IMR-90 (cell line): ENCODE results near the gene NNAT. TPM values are rescaled to one million over a fixed set of nuclear protein-coding genes. Genes with fewer than 3 reads are reported as not detected.

Experiments used
- ATAC-seq: fragments of 200-7000 bp; cut with Tn5 transposase; 2 replicates; pipeline ENCODE4 v1.9.1; 2020; ENCODE audit warnings: low read depth, mild to moderate bottlenecking, moderate library complexity
- BruUV-seq: library from RNA; stranded (reverse); fragments of 400-500 nt; replicated peaks from 2 replicates; lab custom pipeline; 2021; lab: Mats Ljungman, UMichigan
- CTCF ChIA-PET: fragments of 300-600 bp; formaldehyde crosslinking; extraction: SDS; loops from one replicate; lab custom pipeline; 2021; ENCODE audit warnings: antibody characterized with exemption; lab: Yijun Ruan, JAX
- POLR2A ChIA-PET: fragments of 300-600 bp; sonication (Branson Sonifier 250); formaldehyde crosslinking; loops from one replicate; lab custom pipeline; 2022; ENCODE audit warnings: antibody characterized with exemption; ENCODE audit not compliant: unreplicated experiment; lab: Charles Lee
- DNase-seq: peaks from one replicate; pipeline ENCODE4 v3.0.0; 2013
- H2AFZ ChIP-seq: replicated peaks from 2 replicates; pipeline ENCODE3; 2013; ENCODE audit warnings: low read length, mild to moderate bottlenecking; ENCODE audit not compliant: poor library complexity
- H2AK5ac ChIP-seq: 2 replicates; pipeline ENCODE4 v1.6.1; 2013; ENCODE audit warnings: low read depth, low read length, inconsistent platforms
- H2AK9ac ChIP-seq: replicated peaks from 2 replicates; pipeline ENCODE3; 2013; ENCODE audit warnings: mild to moderate bottlenecking, low read depth, low read length, moderate library complexity; ENCODE audit not compliant: poor library complexity
- H2BK120ac ChIP-seq: 2 replicates; pipeline ENCODE4 v1.6.1; 2013; ENCODE audit warnings: low read depth, low read length, inconsistent platforms
- H2BK15ac ChIP-seq: 3 replicates; pipeline ENCODE4 v1.6.1; 2013; ENCODE audit warnings: low read depth, low read length, inconsistent platforms
- H2BK20ac ChIP-seq: 2 replicates; pipeline ENCODE4 v1.6.1; 2013; ENCODE audit warnings: low read depth, mild to moderate bottlenecking, inconsistent platforms, low read length, moderate library complexity
- H2BK5ac ChIP-seq: 2 replicates; pipeline ENCODE4 v1.6.1; 2013; ENCODE audit warnings: mild to moderate bottlenecking, low read depth, low read length, inconsistent platforms; ENCODE audit not compliant: poor library complexity, severe bottlenecking
- H3K14ac ChIP-seq: replicated peaks from 2 replicates; pipeline ENCODE4 v1.6.1; 2013; ENCODE audit warnings: low read depth, low read length, inconsistent platforms
- H3K18ac ChIP-seq: 2 replicates; pipeline ENCODE4 v1.6.1; 2013; ENCODE audit warnings: low read depth, low read length, control low read depth
- H3K23ac ChIP-seq: 2 replicates; pipeline ENCODE4 v1.6.1; 2013; ENCODE audit warnings: low read depth, low read length, inconsistent platforms
- H3K27ac ChIP-seq: 2 replicates; pipeline ENCODE4 v1.5.1; 2013; ENCODE audit warnings: mild to moderate bottlenecking, control low read depth, low read length; ENCODE audit not compliant: insufficient read depth
- H3K27me3 ChIP-seq: 2 replicates; pipeline ENCODE4 v1.6.1; 2013; ENCODE audit warnings: low read length; ENCODE audit not compliant: control insufficient read depth, insufficient read depth
- H3K36me3 ChIP-seq: 2 replicates; pipeline ENCODE4 v1.6.1; 2013; ENCODE audit warnings: low read length, mixed read lengths; ENCODE audit not compliant: control insufficient read depth, insufficient read depth
- H3K4ac ChIP-seq: 2 replicates; pipeline ENCODE4 v1.6.1; 2013; ENCODE audit warnings: low read depth, low read length, inconsistent platforms
- H3K4me1 ChIP-seq: 2 replicates; pipeline ENCODE4 v1.6.1; 2013; ENCODE audit warnings: low read length, mixed read lengths; ENCODE audit not compliant: control insufficient read depth, insufficient read depth
- H3K4me2 ChIP-seq: 2 replicates; pipeline ENCODE4 v1.6.1; 2013; ENCODE audit warnings: low read depth, mild to moderate bottlenecking, control low read depth, low read length, moderate library complexity
- H3K4me3 ChIP-seq: 2 replicates; pipeline ENCODE4 v1.5.1; 2013; ENCODE audit warnings: low read depth, mild to moderate bottlenecking, control low read depth, low read length, moderate library complexity; ENCODE audit not compliant: insufficient read depth
- H3K56ac ChIP-seq: 2 replicates; pipeline ENCODE4 v1.6.1; 2013; ENCODE audit warnings: low read length, inconsistent platforms; ENCODE audit not compliant: insufficient read depth; ENCODE audit errors: extremely low read depth
- H3K79me1 ChIP-seq, 2 experiments: 2 replicates each; pipeline ENCODE4 v1.6.1; 2013; ENCODE audit warnings: low read length in 2 of 2, inconsistent platforms in 1 of 2, low read depth in 1 of 2
- H3K9ac ChIP-seq: 2 replicates; pipeline ENCODE4 v1.6.1; 2013; ENCODE audit warnings: low read depth, low read length, control low read depth
- H3K9me1 ChIP-seq: 2 replicates; pipeline ENCODE4 v1.6.1; 2013; ENCODE audit warnings: low read length, inconsistent platforms; ENCODE audit not compliant: insufficient read depth
- H3K9me3 ChIP-seq: 2 replicates; pipeline ENCODE4 v1.6.1; 2013; ENCODE audit warnings: low read length; ENCODE audit not compliant: control insufficient read depth, insufficient read depth
- H4K20me1 ChIP-seq: 2 replicates; pipeline ENCODE4 v1.6.1; 2013; ENCODE audit warnings: low read length, inconsistent platforms; ENCODE audit not compliant: insufficient read depth
- H4K5ac ChIP-seq: 2 replicates; pipeline ENCODE4 v1.6.1; 2013; ENCODE audit warnings: mild to moderate bottlenecking, low read depth, low read length, control low read depth
- H4K8ac ChIP-seq, 2 experiments: 2 replicates each; pipeline ENCODE4 v1.6.1; 2013; ENCODE audit warnings: low read depth in 2 of 2, low read length in 2 of 2, control low read depth in 1 of 2, inconsistent platforms in 1 of 2
- H4K91ac ChIP-seq: 2 replicates; pipeline ENCODE4 v1.6.1; 2013; ENCODE audit warnings: low read depth, low read length, inconsistent platforms; ENCODE audit not compliant: insufficient read depth
- BHLHE40 ChIP-seq: fragments of 150-350 bp; IDR thresholded peaks from 2 replicates; pipeline ENCODE4 v1.6.1; 2016; ENCODE audit warnings: mild to moderate bottlenecking, low read depth, low read length
- CEBPB ChIP-seq: IDR thresholded peaks from 2 replicates; pipeline ENCODE4 v1.6.1; 2012; ENCODE audit warnings: low read depth, low read length, improper control_type of control experiment
- CHD1 ChIP-seq: IDR thresholded peaks from 2 replicates; pipeline ENCODE4 v1.6.1; 2012; ENCODE audit warnings: low read depth, low read length, improper control_type of control experiment
- MAFK ChIP-seq: IDR thresholded peaks from 2 replicates; pipeline ENCODE4 v1.6.1; 2012; ENCODE audit warnings: low read depth, low read length, improper control_type of control experiment
- MAZ ChIP-seq: IDR thresholded peaks from 2 replicates; pipeline ENCODE4 v1.6.1; 2012; ENCODE audit warnings: low read depth, mild to moderate bottlenecking, low read length, improper control_type of control experiment, moderate library complexity, borderline replicate concordance
- MXI1 ChIP-seq: IDR thresholded peaks from 2 replicates; pipeline ENCODE4 v1.6.1; 2012; ENCODE audit warnings: low read depth, mild to moderate bottlenecking, low read length, moderate library complexity, borderline replicate concordance
- POLR2A ChIP-seq: IDR thresholded peaks from 2 replicates; pipeline ENCODE4 v1.6.1; 2012; ENCODE audit warnings: mild to moderate bottlenecking, low read depth, low read length
- RAD21 ChIP-seq: IDR thresholded peaks from 2 replicates; pipeline ENCODE4 v1.6.1; 2012; ENCODE audit warnings: low read length, improper control_type of control experiment
- RCOR1 ChIP-seq: IDR thresholded peaks from 2 replicates; pipeline ENCODE4 v1.6.1; 2012; ENCODE audit warnings: mild to moderate bottlenecking, low read length, improper control_type of control experiment; ENCODE audit not compliant: insufficient replicate concordance
- RFX5 ChIP-seq: IDR thresholded peaks from 2 replicates; pipeline ENCODE4 v1.8.0; 2012; ENCODE audit warnings: low read depth, mild to moderate bottlenecking, low read length, moderate library complexity
- SMC3 ChIP-seq: fragments of 150-350 bp; IDR thresholded peaks from 2 replicates; pipeline ENCODE4 v1.6.1; 2016; ENCODE audit warnings: low read depth, mild to moderate bottlenecking, antibody characterized with exemption, low read length, moderate library complexity
- WGBS, 2 experiments: methylation state at CpG; one replicate each; pipeline versions ENCODE4 v1.1.5 to v1.1.7; 2013; ENCODE audit warnings: missing lambda C conversion rate in 2 of 2; ENCODE audit not compliant: insufficient read length in 1 of 2; ENCODE audit errors: extremely low coverage in 2 of 2; 5-methylcytosine and 5-hydroxymethylcytosine counted together
- dilution Hi-C: fragments of 300-500 bp; cut with HindIII; formaldehyde crosslinking; loops from one replicate; pipeline ENCODE4 v1.14.3; 2018; ENCODE audit warnings: low sequenced_read_pairs; ENCODE audit not compliant: unreplicated experiment
- in situ Hi-C: fragments of 300-500 bp; cut with MboI; formaldehyde crosslinking; loops from 3 replicates; pipeline ENCODE4 v1.14.3; 2019; ENCODE audit warnings: low sequenced_read_pairs, inconsistent platforms, mixed read lengths
- intact Hi-C: fragments of 100-400 bp; cut with micrococcal nuclease; formaldehyde crosslinking; loops from 2 replicates; pipeline ENCODE4 v1.10.0; 2022
- polyA plus RNA-seq, 3 experiments: library from polyadenylated mRNA; depleted of rRNA; stranded (reverse); fragments of >200 nt; gene quantifications; 2 replicates each; pipeline ENCODE4 v1.2.3, GENCODE V29; 2012; ENCODE audit warnings: low replicate concordance in 1 of 3
- total RNA-seq: library from RNA; depleted of rRNA; stranded (reverse); fragments of >200 nt; gene quantifications from 2 replicates; pipeline ENCODE4 v1.2.3, GENCODE V29; 2012
- TF ChIP-seq, protein P1 (sequence below): fragments of 150-350 bp; IDR thresholded peaks from 2 replicates; pipeline ENCODE4 v1.6.1; 2017; ENCODE audit warnings: mild to moderate bottlenecking, antibody characterized with exemption, low read length, low read depth
- TF ChIP-seq, protein P2 (sequence below): fragments of 150-350 bp; IDR thresholded peaks from 2 replicates; pipeline ENCODE4 v1.6.1; 2016; ENCODE audit warnings: low read depth, mild to moderate bottlenecking, low read length, moderate library complexity, borderline replicate concordance
- TF ChIP-seq, protein P3 (sequence below): conservative IDR thresholded peaks from 2 replicates; pipeline ENCODE4 v1.5.1; 2012; ENCODE audit warnings: mild to moderate bottlenecking, low read depth, low read length, improper control_type of control experiment

NNAT gene
- total and polyA plus RNA-seq, 2 of the 4 experiments (the other 2 are of a cell fraction), result 2.0 to 6.5 TPM

DNA sequence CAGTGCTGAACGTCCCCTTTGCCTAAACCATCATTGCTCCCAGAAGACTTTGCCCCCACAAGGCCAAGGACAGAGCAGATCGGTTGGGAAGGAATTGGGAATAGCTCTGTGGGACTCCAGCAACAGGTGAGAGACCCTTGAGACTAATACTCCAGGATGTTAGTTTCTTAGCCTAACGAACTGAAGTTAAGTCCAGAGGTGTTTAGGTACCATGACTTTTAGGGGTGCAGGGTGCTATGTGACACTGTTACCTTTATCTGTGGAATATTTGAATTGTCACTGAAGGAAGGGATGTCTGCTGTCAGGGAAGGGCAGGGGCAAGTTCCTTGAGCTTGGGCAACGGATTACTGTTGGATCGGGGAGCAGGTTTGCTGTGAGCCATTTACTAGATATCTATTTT lies 4.8 kb downstream of the NNAT start:
- Histone ChIP-seq H2AFZ (no peak overlapping the region), H4K91ac (peak overlapping the region; percentile 32), H2BK15ac (peak overlapping the region; percentile 50; the same call in 1 of the 3 replicates), H3K4ac (peak overlapping the region; percentile 62; the same call in 1 of the 2 replicates), H4K5ac (no peak overlapping the region), H3K23ac (peak overlapping the region; percentile 71; the same call in 1 of the 2 replicates), H3K9ac (no peak overlapping the region), H2AK5ac (peak overlapping the region; percentile 79; the same call in 1 of the 2 replicates), H3K4me3 (no peak overlapping the region), H3K14ac (peak overlapping the region; percentile 47; the same call in 1 of the 2 replicates), H2BK120ac (no peak overlapping the region), H2AK9ac (no peak overlapping the region), H3K56ac (no peak overlapping the region), H3K9me3 (no peaks in the 10 kb centered on the region), H4K20me1 (peaks cover 55% of the 10 kb centered on the region), H3K4me1 (peaks cover 11% of the 10 kb centered on the region), H3K27me3 (no peaks in the 10 kb centered on the region), H3K36me3 (peaks cover 5% of the 10 kb centered on the region; the same call in 1 of the 2 replicates), H3K9me1 (peaks cover 19% of the 10 kb centered on the region), H4K8ac (peak overlapping the region in 1 of 2 experiments; percentile 59; a peak in 2 of 4 replicates), H2BK20ac (no peak overlapping the region), H3K79me1 (peaks cover 23 to 64% of the 10 kb centered on the region in 2 experiments), H3K27ac (0 out of 2 replicates have a peak overlapping the region, but pooled peaks have one; percentile 27), H2BK5ac (peak overlapping the region; percentile 22), H3K18ac (no peak overlapping the region), H3K4me2 (peak overlapping the region; percentile 48; the same call in 1 of the 2 replicates)
- ChIA-PET CTCF (interaction anchor here (0.6 kb wide), 1 partner anchor 552 kb away, joined by 3 read pairs; no protein-coding TSS in a partner anchor), POLR2A (interaction anchor here (1.1 kb wide), 1 partner anchor 9 kb away, joined by 3 read pairs; no protein-coding TSS in a partner anchor)
- DNase-seq (no peak), ATAC-seq (no peak)
- BruUV-seq, result no TSS peak
- in situ Hi-C loops, result loop anchor here (5.0 kb wide), 1 partner anchor 134 kb away; no protein-coding TSS in a partner anchor
- dilution Hi-C loops, result no loop called here
- no CpG with 5 or more reads among the region's 5 CpGs for WGBS, 2 experiments
- TF ChIP-seq BHLHE40, result no peak
- no peak for TF ChIP-seq POLR2A
- TF ChIP-seq, protein P1, sequence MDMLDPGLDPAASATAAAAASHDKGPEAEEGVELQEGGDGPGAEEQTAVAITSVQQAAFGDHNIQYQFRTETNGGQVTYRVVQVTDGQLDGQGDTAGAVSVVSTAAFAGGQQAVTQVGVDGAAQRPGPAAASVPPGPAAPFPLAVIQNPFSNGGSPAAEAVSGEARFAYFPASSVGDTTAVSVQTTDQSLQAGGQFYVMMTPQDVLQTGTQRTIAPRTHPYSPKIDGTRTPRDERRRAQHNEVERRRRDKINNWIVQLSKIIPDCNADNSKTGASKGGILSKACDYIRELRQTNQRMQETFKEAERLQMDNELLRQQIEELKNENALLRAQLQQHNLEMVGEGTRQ, result no peak
- TF ChIP-seq MAFK, result no peak
- TF ChIP-seq MAZ, result no peak
- no peak for TF ChIP-seq CHD1
- no peak for TF ChIP-seq RFX5
- TF ChIP-seq SMC3, result no peak
- TF ChIP-seq CEBPB, result no peak
- TF ChIP-seq, protein P2, sequence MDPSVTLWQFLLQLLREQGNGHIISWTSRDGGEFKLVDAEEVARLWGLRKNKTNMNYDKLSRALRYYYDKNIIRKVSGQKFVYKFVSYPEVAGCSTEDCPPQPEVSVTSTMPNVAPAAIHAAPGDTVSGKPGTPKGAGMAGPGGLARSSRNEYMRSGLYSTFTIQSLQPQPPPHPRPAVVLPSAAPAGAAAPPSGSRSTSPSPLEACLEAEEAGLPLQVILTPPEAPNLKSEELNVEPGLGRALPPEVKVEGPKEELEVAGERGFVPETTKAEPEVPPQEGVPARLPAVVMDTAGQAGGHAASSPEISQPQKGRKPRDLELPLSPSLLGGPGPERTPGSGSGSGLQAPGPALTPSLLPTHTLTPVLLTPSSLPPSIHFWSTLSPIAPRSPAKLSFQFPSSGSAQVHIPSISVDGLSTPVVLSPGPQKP, result no peak
- TF ChIP-seq, protein P3, sequence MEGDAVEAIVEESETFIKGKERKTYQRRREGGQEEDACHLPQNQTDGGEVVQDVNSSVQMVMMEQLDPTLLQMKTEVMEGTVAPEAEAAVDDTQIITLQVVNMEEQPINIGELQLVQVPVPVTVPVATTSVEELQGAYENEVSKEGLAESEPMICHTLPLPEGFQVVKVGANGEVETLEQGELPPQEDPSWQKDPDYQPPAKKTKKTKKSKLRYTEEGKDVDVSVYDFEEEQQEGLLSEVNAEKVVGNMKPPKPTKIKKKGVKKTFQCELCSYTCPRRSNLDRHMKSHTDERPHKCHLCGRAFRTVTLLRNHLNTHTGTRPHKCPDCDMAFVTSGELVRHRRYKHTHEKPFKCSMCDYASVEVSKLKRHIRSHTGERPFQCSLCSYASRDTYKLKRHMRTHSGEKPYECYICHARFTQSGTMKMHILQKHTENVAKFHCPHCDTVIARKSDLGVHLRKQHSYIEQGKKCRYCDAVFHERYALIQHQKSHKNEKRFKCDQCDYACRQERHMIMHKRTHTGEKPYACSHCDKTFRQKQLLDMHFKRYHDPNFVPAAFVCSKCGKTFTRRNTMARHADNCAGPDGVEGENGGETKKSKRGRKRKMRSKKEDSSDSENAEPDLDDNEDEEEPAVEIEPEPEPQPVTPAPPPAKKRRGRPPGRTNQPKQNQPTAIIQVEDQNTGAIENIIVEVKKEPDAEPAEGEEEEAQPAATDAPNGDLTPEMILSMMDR, result no peak
- no peak for TF ChIP-seq RAD21
- no peak for TF ChIP-seq MXI1
- TF ChIP-seq RCOR1, result no peak
- intact Hi-C loops, result loop anchor here (2.0 to 5.0 kb wide), 2 partner anchors 119 to 141 kb away; no protein-coding TSS in a partner anchor
